ENCODE measurements around the gene SEL1L2.
A peak's percentile ranks its signal among the peaks of the same experiment; 100 is the strongest.

Gene SEL1L2

DNA sequence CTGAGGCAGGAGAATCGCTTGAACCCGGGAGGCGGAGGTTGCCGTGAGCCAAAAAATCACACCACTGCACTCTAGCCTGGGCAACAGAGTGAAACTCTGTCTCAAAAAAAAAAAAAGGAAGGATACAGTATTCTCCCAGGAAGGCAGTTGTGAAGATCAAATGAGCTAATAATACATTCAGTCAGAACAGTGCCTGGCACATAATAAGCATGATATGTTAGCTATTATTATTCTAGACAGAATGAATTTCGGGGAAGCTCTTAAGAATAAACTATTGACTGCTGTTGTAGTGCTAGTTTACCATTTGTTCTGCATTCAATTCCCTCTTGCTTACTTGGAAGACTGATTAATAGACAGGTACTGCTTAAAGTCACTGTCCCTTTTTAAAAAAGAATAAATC, 164.9 kb downstream of the SEL1L2 start:
- TF ChIP-seq, protein P1, sequence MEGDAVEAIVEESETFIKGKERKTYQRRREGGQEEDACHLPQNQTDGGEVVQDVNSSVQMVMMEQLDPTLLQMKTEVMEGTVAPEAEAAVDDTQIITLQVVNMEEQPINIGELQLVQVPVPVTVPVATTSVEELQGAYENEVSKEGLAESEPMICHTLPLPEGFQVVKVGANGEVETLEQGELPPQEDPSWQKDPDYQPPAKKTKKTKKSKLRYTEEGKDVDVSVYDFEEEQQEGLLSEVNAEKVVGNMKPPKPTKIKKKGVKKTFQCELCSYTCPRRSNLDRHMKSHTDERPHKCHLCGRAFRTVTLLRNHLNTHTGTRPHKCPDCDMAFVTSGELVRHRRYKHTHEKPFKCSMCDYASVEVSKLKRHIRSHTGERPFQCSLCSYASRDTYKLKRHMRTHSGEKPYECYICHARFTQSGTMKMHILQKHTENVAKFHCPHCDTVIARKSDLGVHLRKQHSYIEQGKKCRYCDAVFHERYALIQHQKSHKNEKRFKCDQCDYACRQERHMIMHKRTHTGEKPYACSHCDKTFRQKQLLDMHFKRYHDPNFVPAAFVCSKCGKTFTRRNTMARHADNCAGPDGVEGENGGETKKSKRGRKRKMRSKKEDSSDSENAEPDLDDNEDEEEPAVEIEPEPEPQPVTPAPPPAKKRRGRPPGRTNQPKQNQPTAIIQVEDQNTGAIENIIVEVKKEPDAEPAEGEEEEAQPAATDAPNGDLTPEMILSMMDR (IDR thresholded peaks at IDR 0.05): no peak

DNA sequence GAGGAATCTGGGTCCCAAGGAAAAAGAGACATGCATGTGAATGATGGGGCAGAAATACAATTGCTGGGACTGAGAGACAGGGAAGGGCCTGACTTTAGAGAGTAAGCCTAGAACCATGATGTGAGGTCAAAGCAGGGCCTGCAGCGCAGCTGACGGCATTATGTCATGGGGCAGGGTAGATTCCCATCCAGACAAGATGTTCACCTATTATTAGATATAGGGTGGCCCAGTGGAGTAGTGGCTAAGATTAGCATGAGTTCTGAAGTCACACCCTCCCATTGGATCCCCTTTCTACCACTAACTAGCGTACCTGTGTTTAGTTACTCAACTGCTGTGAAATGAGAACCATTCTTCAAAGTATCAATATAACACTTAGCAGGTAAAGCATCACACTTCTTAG, 166.0 kb downstream of the SEL1L2 start:
- TF ChIP-seq, protein P1 (IDR thresholded peaks at IDR 0.05): no peak

DNA sequence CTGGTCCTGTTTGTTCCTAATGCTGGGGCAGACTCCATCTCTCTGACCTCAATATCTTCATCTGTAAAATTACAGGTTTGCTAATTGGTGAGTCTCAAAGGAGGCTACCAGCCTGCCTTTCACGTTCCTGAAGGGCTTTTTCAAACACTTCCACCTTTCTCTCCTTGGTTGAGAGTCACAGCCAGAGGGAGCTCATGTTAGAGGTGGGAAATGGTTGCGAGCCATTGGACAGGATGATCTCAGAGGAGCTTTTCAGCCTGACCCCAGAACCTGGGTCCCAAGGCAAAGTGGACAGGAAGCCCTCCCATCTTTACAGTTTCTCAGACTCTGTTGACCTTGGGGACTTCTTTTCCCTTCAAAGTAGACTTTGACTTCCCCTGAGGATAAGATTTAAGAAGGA, 168.0 kb downstream of the SEL1L2 start:
- TF ChIP-seq, protein P1 (IDR thresholded peaks at IDR 0.05): no peak

- TF ChIP-seq, protein P1 (IDR thresholded peaks at IDR 0.05): no peak
Measured at GRCh38 chr20:13821876-13822275, 168.5 kb downstream of the SEL1L2 start.

DNA sequence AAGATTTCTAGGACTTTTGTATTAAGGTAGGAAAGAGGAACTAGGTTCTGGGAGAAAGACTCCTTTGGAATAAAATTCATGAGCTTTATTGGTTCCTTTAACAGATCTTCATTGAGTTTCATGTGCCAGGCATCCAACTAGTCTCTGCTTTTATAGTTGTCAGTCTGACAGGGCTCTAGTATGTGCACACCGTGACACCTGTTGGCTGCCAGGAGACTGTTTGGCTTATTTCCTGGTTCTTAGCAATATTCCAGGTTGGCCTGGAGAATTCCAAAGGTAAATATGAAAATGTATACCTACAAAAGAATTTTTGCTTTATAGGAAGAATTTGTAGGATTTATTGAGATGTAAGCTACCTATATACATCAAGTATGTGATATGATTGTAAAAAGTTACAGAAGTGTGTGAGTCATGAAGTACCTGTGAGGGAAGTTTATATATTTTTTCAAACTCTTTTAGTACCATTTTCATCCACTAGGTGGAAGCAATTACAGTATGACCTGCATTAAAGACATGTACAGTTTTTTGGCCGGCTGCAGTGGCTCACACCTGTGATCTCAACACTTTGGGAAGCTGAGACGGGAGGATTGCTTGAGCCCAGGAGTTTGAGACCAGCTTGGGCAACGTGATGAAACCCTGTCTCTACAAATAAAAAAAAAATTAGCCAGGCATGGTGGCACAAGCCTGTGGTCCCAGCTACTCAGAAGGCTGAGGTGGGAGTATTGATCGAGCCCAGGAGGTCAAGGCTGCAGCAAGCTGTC, 170.3 kb downstream of the SEL1L2 start:
- TF ChIP-seq, protein P1 (IDR thresholded peaks at IDR 0.05): peak; percentile 67

DNA sequence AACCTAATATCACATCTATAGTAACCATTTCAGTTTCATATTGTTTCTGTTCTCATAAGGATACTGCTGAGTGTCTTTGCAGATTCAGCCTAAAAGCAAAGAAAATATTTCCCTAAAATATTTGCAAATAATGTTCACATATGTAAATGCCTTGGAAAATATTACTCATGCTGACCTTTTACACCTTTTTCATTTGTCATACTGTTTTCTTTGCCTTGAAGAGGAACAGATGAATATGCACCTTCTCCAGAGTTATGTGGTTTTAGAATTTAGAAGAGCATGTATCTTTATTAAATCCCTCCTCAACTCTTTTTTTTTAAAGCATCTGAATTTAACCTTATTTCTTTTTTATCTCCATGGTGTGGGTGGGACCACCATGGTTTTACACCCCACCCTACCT, 173.1 kb downstream of the SEL1L2 start:
- TF ChIP-seq, protein P1 (IDR thresholded peaks at IDR 0.05): no peak

DNA sequence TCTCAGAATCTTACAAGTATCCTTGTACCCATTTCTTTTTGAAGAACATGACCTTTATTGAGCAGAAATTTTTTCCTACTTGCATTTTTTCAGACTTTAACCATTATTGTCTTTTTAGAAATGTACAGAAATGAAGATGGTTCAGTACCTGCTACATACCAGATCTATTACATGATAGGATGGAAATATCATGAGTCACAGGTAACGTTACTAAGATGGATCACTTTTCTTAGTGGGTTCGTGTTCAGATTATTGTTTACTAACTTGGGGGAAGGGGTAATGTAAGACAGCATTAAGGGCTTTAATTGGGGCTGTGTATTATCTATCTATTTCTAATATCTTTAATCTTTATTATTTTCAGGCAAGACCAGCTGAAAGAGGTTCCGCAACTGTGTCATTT, 173.7 kb downstream of the SEL1L2 start:
- TF ChIP-seq, protein P1 (IDR thresholded peaks at IDR 0.05): no peak

DNA sequence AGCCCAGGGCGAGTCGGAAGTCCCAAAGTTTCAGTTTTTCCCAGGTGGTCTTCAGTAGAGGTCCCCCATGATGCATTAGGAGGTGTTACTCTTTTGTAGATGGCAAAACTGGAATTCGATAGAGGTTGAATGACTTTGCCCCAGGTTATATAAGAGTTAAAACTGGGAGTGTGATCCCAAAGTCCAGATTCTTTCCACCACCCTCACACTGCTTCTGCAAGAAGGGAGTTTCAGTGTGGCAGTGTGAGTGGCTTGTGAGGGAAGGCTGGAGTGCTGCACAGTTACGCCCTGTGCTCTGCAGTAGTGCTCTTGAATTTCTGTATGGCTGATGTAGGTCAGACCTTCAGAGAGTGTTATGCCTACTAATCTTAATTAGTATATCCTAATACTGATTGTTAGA, 175.7 kb downstream of the SEL1L2 start:
- TF ChIP-seq, protein P1 (IDR thresholded peaks at IDR 0.05): no peak
